Measurements from ENCODE around the gene SPRED3.
"Not testable (repeated sequence)": the region's sequence is repeated elsewhere in the genome, so short reads cannot be mapped to it uniquely, and the experiment has no call there.

Gene SPRED3

GRCh38 chr19:38391911-38392464 lies 3.5 kb downstream of the SPRED3 start:
- no peak for DNase-seq (ENCODE audit: low read depth in 2 of 2)

GRCh38 chr19:38392707-38393308 lies 4.3 kb downstream of the SPRED3 start:
- no peak for DNase-seq (ENCODE audit: low read depth in 2 of 2)

GRCh38 chr19:38394488-38394887 lies 6.0 kb downstream of the SPRED3 start:
- DNase-seq (ENCODE audit: low read depth in 2 of 2) = peak; percentile 73 to 76

- no peak for DNase-seq (ENCODE audit: low read depth in 2 of 2)
Measured at GRCh38 chr19:38395381-38396114, 7.1 kb downstream of the SPRED3 start.

- DNase-seq (ENCODE audit: low read depth in 2 of 2) = no peak
Measured at GRCh38 chr19:38399081-38399480, 10.6 kb downstream of the SPRED3 start.

- DNase-seq (ENCODE audit: low read depth in 2 of 2) = no peak
Measured at GRCh38 chr19:38399537-38399936, 11.0 kb downstream of the SPRED3 start.

GRCh38 chr19:38400361-38400760 lies 11.9 kb downstream of the SPRED3 start:
- no peak for DNase-seq (ENCODE audit: low read depth in 2 of 2)

- no peak for DNase-seq (ENCODE audit: low read depth in 2 of 2)
Measured at GRCh38 chr19:38401148-38401547, 12.7 kb downstream of the SPRED3 start.

GRCh38 chr19:38402623-38402966 lies 14.1 kb downstream of the SPRED3 start:
- no peak for DNase-seq (ENCODE audit: low read depth in 2 of 2)

GRCh38 chr19:38402967-38403674 lies 14.6 kb downstream of the SPRED3 start, which contains the start of gene FAM98C:
Gene FAM98C, plus strand, starts transcription at chr19:38403093. Its CDS starts 61 bp downstream, at chr19:38403154.
- DNase-seq (ENCODE audit: low read depth in 2 of 2) = peak; percentile 94 to 96

GRCh38 chr19:38404858-38405257 lies 16.4 kb downstream of the SPRED3 start:
- DNase-seq (ENCODE audit: low read depth in 2 of 2) = no peak

- no peak for DNase-seq (ENCODE audit: low read depth in 2 of 2)
Measured at GRCh38 chr19:38405276-38405675, 16.8 kb downstream of the SPRED3 start.

GRCh38 chr19:38409631-38410133 lies 21.2 kb downstream of the SPRED3 start:
- no peak for DNase-seq (ENCODE audit: low read depth in 2 of 2)

GRCh38 chr19:38410407-38410806 lies 21.9 kb downstream of the SPRED3 start:
- not testable (repeated sequence) for DNase-seq (ENCODE audit: low read depth in 2 of 2)

- no peak for DNase-seq (ENCODE audit: low read depth in 2 of 2)
Measured at GRCh38 chr19:38411041-38411712, 22.7 kb downstream of the SPRED3 start.

GRCh38 chr19:38411898-38412297 lies 23.4 kb downstream of the SPRED3 start:
- not testable (repeated sequence) for DNase-seq (ENCODE audit: low read depth in 2 of 2)

- DNase-seq (ENCODE audit: low read depth in 2 of 2) = no peak
Measured at GRCh38 chr19:38412491-38412890, 24.0 kb downstream of the SPRED3 start.

GRCh38 chr19:38412961-38413360 lies 24.5 kb downstream of the SPRED3 start:
- DNase-seq (ENCODE audit: low read depth in 2 of 2) = no peak

- DNase-seq (ENCODE audit: low read depth in 2 of 2) = no peak
Measured at GRCh38 chr19:38413416-38413815, 24.9 kb downstream of the SPRED3 start.

- DNase-seq (ENCODE audit: low read depth in 2 of 2) = no peak
Measured at GRCh38 chr19:38417146-38417543, 28.6 kb downstream of the SPRED3 start.

Measured in stimulated activated CD8-positive, alpha-beta memory T cell treated with anti-CD3 and anti-CD28 coated beads, Interleukin-15, amount 100 ng/mL, for 48 hours (primary cell).